ENCODE measurements around the gene PPM1J.

Gene PPM1J

DNA sequence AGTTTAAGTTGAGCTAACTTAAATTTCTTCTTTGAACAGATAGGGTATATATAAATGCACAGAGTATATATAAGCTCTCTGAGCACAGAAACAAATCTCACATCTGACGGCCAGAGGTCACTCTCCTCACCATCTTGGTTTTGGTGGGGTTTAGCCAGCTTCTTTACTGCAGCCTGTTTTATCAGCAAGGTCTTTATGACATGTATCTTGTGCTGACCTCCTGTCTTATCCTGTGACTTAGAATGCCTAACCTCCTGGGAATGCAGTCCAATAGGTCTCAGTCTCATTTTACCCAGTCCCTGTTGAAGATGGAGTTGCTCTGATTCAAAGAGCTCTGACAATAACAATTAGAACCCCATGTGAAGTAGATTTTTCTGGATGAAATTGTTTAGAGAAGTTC is 42.3 kb downstream of the PPM1J start:
- Histone ChIP-seq H3K36me3 (ENCODE audit: insufficient read depth, low read length) (peaks cover 45% of the 10 kb centered on the region; the same call in 1 of the 2 replicates), H3K27me3 (ENCODE audit: insufficient read depth, low read length, poor library complexity, severe bottlenecking) (no peaks in the 10 kb centered on the region), H2AFZ (ENCODE audit: low read length) (no peak overlapping the region), H3F3A (ENCODE audit: low read depth) (peaks cover 6% of the 10 kb centered on the region; the same call in 1 of the 2 replicates), H3K9me3 (ENCODE audit: insufficient read depth, low read depth, low read length) (no peaks in the 10 kb centered on the region), H3K79me2 (ENCODE audit: insufficient read depth, low read length) (peaks cover 28% of the 10 kb centered on the region), H3K4me3 (ENCODE audit: low read length, poor library complexity, severe bottlenecking) (no peak overlapping the region), H4K20me1 (ENCODE audit: insufficient read depth, low read length, poor library complexity, severe bottlenecking) (peaks cover 17% of the 10 kb centered on the region), H3K4me1 (ENCODE audit: insufficient read depth, low read length, poor library complexity, severe bottlenecking) (peaks cover 30% of the 10 kb centered on the region), H3K9ac (ENCODE audit: low read depth, low read length, poor library complexity, severe bottlenecking) (no peak overlapping the region), H3K9me2 (replicated peaks; ENCODE audit: low read depth, low read length) (no peaks in the 10 kb centered on the region), H3K4me2 (ENCODE audit: low read depth, low read length, poor library complexity, severe bottlenecking) (no peak overlapping the region)
- TF ChIP-seq EZH2phosphoT487 (IDR thresholded peaks at IDR 0.05; ENCODE audit: borderline replicate concordance), result no peak
- TF ChIP-seq, protein P1, sequence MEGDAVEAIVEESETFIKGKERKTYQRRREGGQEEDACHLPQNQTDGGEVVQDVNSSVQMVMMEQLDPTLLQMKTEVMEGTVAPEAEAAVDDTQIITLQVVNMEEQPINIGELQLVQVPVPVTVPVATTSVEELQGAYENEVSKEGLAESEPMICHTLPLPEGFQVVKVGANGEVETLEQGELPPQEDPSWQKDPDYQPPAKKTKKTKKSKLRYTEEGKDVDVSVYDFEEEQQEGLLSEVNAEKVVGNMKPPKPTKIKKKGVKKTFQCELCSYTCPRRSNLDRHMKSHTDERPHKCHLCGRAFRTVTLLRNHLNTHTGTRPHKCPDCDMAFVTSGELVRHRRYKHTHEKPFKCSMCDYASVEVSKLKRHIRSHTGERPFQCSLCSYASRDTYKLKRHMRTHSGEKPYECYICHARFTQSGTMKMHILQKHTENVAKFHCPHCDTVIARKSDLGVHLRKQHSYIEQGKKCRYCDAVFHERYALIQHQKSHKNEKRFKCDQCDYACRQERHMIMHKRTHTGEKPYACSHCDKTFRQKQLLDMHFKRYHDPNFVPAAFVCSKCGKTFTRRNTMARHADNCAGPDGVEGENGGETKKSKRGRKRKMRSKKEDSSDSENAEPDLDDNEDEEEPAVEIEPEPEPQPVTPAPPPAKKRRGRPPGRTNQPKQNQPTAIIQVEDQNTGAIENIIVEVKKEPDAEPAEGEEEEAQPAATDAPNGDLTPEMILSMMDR (conservative IDR thresholded peaks at IDR 0.05; ENCODE audit: low read length), result no peak

DNA sequence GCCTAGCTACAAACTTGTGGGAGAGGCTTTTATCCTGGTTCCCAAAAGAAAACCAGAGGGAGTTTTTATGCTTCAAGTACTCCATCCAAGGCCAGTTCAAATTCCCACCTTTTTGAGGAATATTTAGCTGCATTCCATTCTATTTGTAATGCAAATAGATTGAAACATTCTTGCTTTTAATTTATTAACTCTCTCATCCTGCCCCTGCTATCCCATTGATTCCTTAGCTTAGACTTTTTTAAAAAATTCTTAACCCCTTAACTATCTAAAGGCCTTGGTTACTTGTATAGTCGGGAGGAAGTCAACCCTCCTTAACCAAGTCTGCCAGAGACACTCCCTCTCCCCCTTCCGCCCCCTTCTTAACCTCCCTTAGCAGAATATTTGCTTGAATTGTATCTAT is 43.1 kb downstream of the PPM1J start:
- no peak for TF ChIP-seq EZH2phosphoT487 (IDR thresholded peaks at IDR 0.05; ENCODE audit: borderline replicate concordance)
- TF ChIP-seq, protein P1 (conservative IDR thresholded peaks at IDR 0.05; ENCODE audit: low read length), result no peak
- no peak overlapping the region for H3K9ac ChIP-seq (ENCODE audit: low read depth, low read length, poor library complexity, severe bottlenecking)
- H3K36me3 ChIP-seq (ENCODE audit: insufficient read depth, low read length), result peaks cover 53% of the 10 kb centered on the region
- peaks cover 19% of the 10 kb centered on the region for H3K79me2 ChIP-seq (ENCODE audit: insufficient read depth, low read length)
- no peak overlapping the region for H3K4me3 ChIP-seq (ENCODE audit: low read length, poor library complexity, severe bottlenecking)
- peaks cover 22% of the 10 kb centered on the region for H3K4me1 ChIP-seq (ENCODE audit: insufficient read depth, low read length, poor library complexity, severe bottlenecking)
- H3F3A ChIP-seq (ENCODE audit: low read depth), result peaks cover 6% of the 10 kb centered on the region; the same call in 1 of the 2 replicates
- peaks cover 9% of the 10 kb centered on the region for H4K20me1 ChIP-seq (ENCODE audit: insufficient read depth, low read length, poor library complexity, severe bottlenecking)
- no peaks in the 10 kb centered on the region for H3K9me2 ChIP-seq (replicated peaks; ENCODE audit: low read depth, low read length)
- no peak overlapping the region for H2AFZ ChIP-seq (ENCODE audit: low read length)
- no peaks in the 10 kb centered on the region for H3K9me3 ChIP-seq (ENCODE audit: insufficient read depth, low read depth, low read length)
- H3K27me3 ChIP-seq (ENCODE audit: insufficient read depth, low read length, poor library complexity, severe bottlenecking), result no peaks in the 10 kb centered on the region
- no peak overlapping the region for H3K4me2 ChIP-seq (ENCODE audit: low read depth, low read length, poor library complexity, severe bottlenecking)

DNA sequence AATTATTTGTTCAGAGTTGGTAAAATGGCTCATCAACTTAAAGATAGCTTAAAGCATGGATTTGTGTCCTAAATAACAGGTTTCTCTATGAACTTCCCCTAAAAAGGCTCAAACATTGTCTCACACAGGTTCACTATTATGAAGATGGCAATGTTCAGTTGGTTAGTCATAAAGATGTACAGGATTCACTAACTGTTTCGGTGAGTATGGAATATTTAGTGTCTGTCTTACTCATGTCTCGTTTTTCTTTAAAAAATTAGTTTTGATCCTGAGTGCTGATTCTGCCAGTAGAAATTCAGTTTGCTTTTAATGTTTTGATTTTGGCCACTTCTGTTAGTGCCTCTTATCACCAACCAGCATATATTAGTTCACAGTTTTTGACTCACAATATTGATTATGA is 48.2 kb downstream of the PPM1J start:
- Histone ChIP-seq H3K4me2 (ENCODE audit: low read depth, low read length, poor library complexity, severe bottlenecking) (no peak overlapping the region), H2AFZ (ENCODE audit: low read length) (no peak overlapping the region), H3K36me3 (ENCODE audit: insufficient read depth, low read length) (peaks cover 88% of the 10 kb centered on the region), H3F3A (ENCODE audit: low read depth) (no peaks in the 10 kb centered on the region), H3K9ac (ENCODE audit: low read depth, low read length, poor library complexity, severe bottlenecking) (no peak overlapping the region), H3K9me2 (replicated peaks; ENCODE audit: low read depth, low read length) (no peaks in the 10 kb centered on the region), H3K4me3 (ENCODE audit: low read length, poor library complexity, severe bottlenecking) (no peak overlapping the region), H4K20me1 (ENCODE audit: insufficient read depth, low read length, poor library complexity, severe bottlenecking) (no peaks in the 10 kb centered on the region), H3K4me1 (ENCODE audit: insufficient read depth, low read length, poor library complexity, severe bottlenecking) (no peaks in the 10 kb centered on the region), H3K79me2 (ENCODE audit: insufficient read depth, low read length) (no peaks in the 10 kb centered on the region), H3K27me3 (ENCODE audit: insufficient read depth, low read length, poor library complexity, severe bottlenecking) (no peaks in the 10 kb centered on the region), H3K9me3 (ENCODE audit: insufficient read depth, low read depth, low read length) (no peaks in the 10 kb centered on the region)
- TF ChIP-seq, protein P1 (conservative IDR thresholded peaks at IDR 0.05; ENCODE audit: low read length), result no peak
- TF ChIP-seq EZH2phosphoT487 (IDR thresholded peaks at IDR 0.05; ENCODE audit: borderline replicate concordance), result no peak

All from Loucy (cell line).